Limb (tissue), 2 donors: Measurements from ENCODE around the gene TCIRG1.
"Not testable (repeated sequence)": the region's sequence is repeated elsewhere in the genome, so short reads cannot be mapped to it uniquely, and the experiment has no call there.

Source experiments
- DNase-seq, 2 donors: peaks; one replicate each; pipeline ENCODE4 v3.0.0-alpha.2; 2016; ENCODE audit errors: extremely low spot score in 2 of 2

The TCIRG1 gene

GRCh38 chr11:68038718-68039525, at the start of gene TCIRG1:
Gene TCIRG1 (plus strand): TSS chr11:68039025. CDS start chr11:68041272, 2,247 bp downstream.
- DNase-seq: peak; percentile 43 to 69

- not testable (repeated sequence) for DNase-seq
Measured at GRCh38 chr11:67990546-67991346, 48.1 kb upstream of the TCIRG1 start.

GRCh38 chr11:67991347-67992121, 47.3 kb upstream of the TCIRG1 start:
- DNase-seq: not testable (repeated sequence)

- not testable (repeated sequence) for DNase-seq
Measured at GRCh38 chr11:67993821-67994220, 45.0 kb upstream of the TCIRG1 start.

GRCh38 chr11:67994387-67994786, 44.4 kb upstream of the TCIRG1 start:
- not testable (repeated sequence) for DNase-seq

- not testable (repeated sequence) for DNase-seq
Measured at GRCh38 chr11:67995129-67995528, 43.7 kb upstream of the TCIRG1 start.

- not testable (repeated sequence) for DNase-seq
Measured at GRCh38 chr11:67995579-67995978, 43.2 kb upstream of the TCIRG1 start.

- DNase-seq: no peak
Measured at GRCh38 chr11:67996051-67996450, 42.8 kb upstream of the TCIRG1 start.

GRCh38 chr11:67996622-67997474, 42.0 kb upstream of the TCIRG1 start:
- DNase-seq: peak in 1 of 2 donors; percentile 47

GRCh38 chr11:67997475-67997921, 41.3 kb upstream of the TCIRG1 start:
- no peak for DNase-seq

GRCh38 chr11:67998150-67999045, 40.4 kb upstream of the TCIRG1 start:
- DNase-seq: no peak

GRCh38 chr11:67999201-67999629, 39.6 kb upstream of the TCIRG1 start:
- DNase-seq: no peak

GRCh38 chr11:67999704-68000103, 39.1 kb upstream of the TCIRG1 start:
- DNase-seq: no peak

GRCh38 chr11:68002575-68002937, 36.3 kb upstream of the TCIRG1 start:
- no peak for DNase-seq

- peak in 1 of 2 donors; percentile 45 for DNase-seq
Measured at GRCh38 chr11:68002938-68003845, 35.6 kb upstream of the TCIRG1 start.

- peak in 1 of 2 donors; percentile 73 for DNase-seq
Measured at GRCh38 chr11:68003846-68004550, 34.8 kb upstream of the TCIRG1 start, which contains the start of gene UNC93B1. Gene UNC93B1 (minus strand): TSS chr11:68004097. CDS start chr11:68004043, 54 bp downstream.

GRCh38 chr11:68004551-68005335, 34.1 kb upstream of the TCIRG1 start:
- DNase-seq: peak in 1 of 2 donors; percentile 19
